Measurements from ENCODE around the gene ZBTB7C. TPM values are rescaled to one million over a fixed set of nuclear protein-coding genes. Genes with fewer than 3 reads are reported as not detected.

ZBTB7C gene
- total and polyA plus RNA-seq, 9 of the 15 experiments (the other 6 are each of a cell fraction or from before 2014, with no cell fraction given): not detected

DNA sequence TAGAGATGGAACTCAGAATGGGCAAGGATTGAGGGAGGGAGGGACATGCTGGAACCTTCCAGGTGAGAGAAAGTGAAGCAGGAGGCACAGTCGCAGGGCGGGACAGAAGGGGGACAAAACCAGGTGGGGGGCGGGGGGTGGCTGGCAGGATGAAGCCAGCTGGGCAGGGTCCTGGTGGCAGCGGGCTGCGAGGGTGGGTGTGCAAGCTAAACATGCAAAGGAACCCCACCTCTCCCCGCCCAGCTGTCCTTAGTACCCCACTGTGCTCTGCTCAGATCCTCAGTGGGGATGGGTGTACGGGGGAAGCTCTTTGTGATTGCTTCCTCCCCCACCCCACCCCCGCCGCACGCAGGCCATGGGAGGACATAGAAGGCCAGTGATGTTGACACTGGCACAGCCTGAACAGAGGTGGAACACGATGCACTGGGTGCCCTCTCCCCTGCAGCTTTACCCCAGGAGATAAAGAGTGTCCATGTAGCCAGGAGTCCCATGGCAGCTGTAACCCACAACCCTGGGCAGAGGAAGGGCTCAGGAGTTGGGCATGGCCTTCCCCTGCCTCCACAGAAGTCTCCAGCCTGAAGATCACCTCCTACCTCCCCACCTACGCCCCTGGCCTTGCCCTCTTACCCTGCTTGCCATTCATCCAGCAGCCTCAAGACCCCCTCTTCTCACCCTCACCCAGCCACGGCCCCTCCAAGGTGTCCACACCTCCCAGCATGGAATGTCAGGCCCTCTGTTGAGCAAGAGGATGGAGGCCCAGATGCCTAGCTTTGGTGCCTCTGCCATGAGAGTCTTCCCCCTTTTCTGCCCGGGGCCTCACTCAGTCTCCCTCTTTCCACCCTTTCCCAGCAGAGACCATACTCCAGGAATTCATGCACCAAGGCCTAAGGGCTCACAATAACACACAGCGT, 206.6 kb downstream of the ZBTB7C start:
- Histone ChIP-seq H3K9ac (ENCODE audit: insufficient read depth in 1 of 2, low read depth in 2 of 2, low read length in 2 of 2) (no peak overlapping the region), H4K20me1 (replicated peaks; ENCODE audit: control insufficient read depth, insufficient read depth, low read length) (no peaks in the 10 kb centered on the region), H2AFZ (ENCODE audit: low read depth, low read length) (no peak overlapping the region), H3K9me1 (ENCODE audit: control insufficient read depth, insufficient read depth, low read length) (no peaks in the 10 kb centered on the region), H3K36me3 (ENCODE audit: control insufficient read depth, insufficient read depth, low read length) (no peaks in the 10 kb centered on the region), H3K27ac (ENCODE audit: extremely low read depth, low read depth, low read length) (no peak overlapping the region), H3K4me3 (no peak overlapping the region), H3K4me2 (ENCODE audit: insufficient read depth, low read length) (no peak overlapping the region), H3K79me2 (ENCODE audit: control insufficient read depth, insufficient read depth, low read length) (no peaks in the 10 kb centered on the region), H3K9me3 (replicated peaks; ENCODE audit: control insufficient read depth, insufficient read depth, low read depth, low read length) (no peaks in the 10 kb centered on the region), H3K4me1 (replicated peaks in 1 of 2; ENCODE audit: control insufficient read depth in 2 of 2, insufficient read depth in 2 of 2, low read length in 2 of 2) (no peaks in the 10 kb centered on the region), H3K27me3 (ENCODE audit: control insufficient read depth in 2 of 2, insufficient read depth in 2 of 2, low read length in 2 of 2) (peaks cover 0 to 20% of the 10 kb centered on the region in 2 experiments; a peak in 3 of 5 replicates)
- CTCF ChIA-PET (ENCODE audit: low intra/inter-chr PET ratio): no interaction called here
- BruUV-seq (replicated peaks): no TSS peak
- WGBS (ENCODE audit: insufficient coverage, low coverage, missing lambda C conversion rate): 0% methylated on average over 5 of the region's 15 CpGs
- POLR2A ChIA-PET: no interaction called here
- no peak for FAIRE-seq
- intact Hi-C loops (cut with micrococcal nuclease): no loop called here
- no peak for DNase-seq (ENCODE audit: extremely low read depth in 1 of 4, low spot score in 3 of 4)
- TF ChIP-seq ZNF143 (CRISPR knock-in tag; IDR thresholded peaks at IDR 0.05) (no peak), TEAD1 (CRISPR knock-in tag; IDR thresholded peaks at IDR 0.05) (no peak), POLR3G (IDR thresholded peaks at IDR 0.05; ENCODE audit: extremely low read depth, insufficient read length, insufficient replicate concordance) (no peak), GABPB2 (CRISPR knock-in tag; conservative IDR thresholded peaks at IDR 0.05) (no peak), ZNF12 (CRISPR knock-in tag; IDR thresholded peaks at IDR 0.05) (no peak), MCM7 (IDR thresholded peaks at IDR 0.05) (no peak), IFI16 (CRISPR knock-in tag; IDR thresholded peaks at IDR 0.05) (no peak), SRSF3 (IDR thresholded peaks at IDR 0.05; ENCODE audit: insufficient read depth, low read length) (no peak), ZNF445 (CRISPR knock-in tag; IDR thresholded peaks at IDR 0.05; ENCODE audit: low read depth) (no peak)
- TF ChIP-seq, protein P1, sequence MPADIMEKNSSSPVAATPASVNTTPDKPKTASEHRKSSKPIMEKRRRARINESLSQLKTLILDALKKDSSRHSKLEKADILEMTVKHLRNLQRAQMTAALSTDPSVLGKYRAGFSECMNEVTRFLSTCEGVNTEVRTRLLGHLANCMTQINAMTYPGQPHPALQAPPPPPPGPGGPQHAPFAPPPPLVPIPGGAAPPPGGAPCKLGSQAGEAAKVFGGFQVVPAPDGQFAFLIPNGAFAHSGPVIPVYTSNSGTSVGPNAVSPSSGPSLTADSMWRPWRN (IDR thresholded peaks at IDR 0.05; ENCODE audit: low read depth): no peak
- in situ Hi-C loops (cut with MboI): no loop called here
- no peak for ATAC-seq

All from K562 (cell line).